ENCODE data around the gene SPAG16. TPM values are rescaled to one million over a fixed set of nuclear protein-coding genes. Genes with fewer than 3 reads are reported as not detected.
"Not testable (repeated sequence)": the region's sequence is repeated elsewhere in the genome, so short reads cannot be mapped to it uniquely, and the experiment has no call there.

Gene SPAG16
- total RNA-seq, 1 experiment from 2014 or later, result 27.3 TPM

DNA sequence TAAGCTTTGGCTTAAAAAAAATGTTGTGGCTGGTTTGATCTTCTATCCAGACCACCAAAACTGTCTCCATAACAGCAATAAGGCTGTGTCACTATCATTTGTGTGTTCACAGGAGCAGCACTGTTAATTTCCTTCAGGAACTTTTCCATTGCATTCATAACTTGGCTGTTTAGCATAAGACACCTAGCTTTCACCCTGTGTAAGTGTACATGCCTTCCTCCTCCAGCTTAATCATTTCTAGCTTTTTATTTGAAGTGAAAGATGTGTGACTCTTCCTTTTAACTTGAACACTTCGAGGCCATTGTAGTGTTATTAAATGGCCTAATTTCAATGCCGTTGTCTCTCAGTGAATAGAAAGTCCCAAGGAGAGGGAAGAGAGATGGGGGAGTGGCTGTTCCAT lies 773.7 kb downstream of the SPAG16 start:
- no peak for DNase-seq (ENCODE audit: extremely low read depth, low read depth)

DNA sequence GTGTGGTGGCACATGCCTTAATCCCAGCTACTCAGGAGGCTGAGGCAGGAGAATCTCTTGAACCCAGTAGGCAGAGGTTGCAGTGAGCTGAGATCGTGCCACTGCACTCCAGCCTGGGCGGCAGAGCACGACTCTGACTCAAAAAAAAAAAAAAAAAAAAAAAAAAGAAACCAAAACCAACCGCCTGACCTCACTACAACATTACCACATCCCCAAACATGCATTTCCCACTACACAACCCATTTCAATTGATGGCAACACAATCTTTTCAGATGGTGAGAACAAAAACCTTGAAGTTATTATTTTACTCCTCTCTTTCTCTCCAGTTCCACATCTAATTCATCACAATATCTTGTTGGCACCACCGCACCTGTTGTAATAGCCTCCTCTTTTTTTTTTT lies 778.0 kb downstream of the SPAG16 start:
- not testable (repeated sequence) for DNase-seq (ENCODE audit: extremely low read depth, low read depth)

DNA sequence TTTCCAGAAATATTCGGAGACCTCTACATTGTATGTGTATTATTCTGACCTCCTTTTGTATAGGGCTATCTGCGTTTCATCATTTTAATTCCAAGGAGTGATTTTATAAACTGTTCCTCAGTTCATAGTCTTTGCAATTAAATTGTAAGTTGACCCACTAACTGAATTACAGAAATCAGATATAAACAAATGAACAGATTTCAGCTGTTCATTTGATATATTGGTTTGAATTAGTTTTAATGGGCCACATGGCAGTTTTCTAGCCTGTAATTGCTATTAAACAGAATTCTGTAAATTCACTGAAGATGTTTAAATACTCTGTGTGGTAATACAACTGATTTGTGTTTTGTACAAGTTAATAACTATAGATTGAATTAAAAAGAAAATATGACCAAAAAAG lies 780.2 kb downstream of the SPAG16 start:
- DNase-seq (ENCODE audit: extremely low read depth, low read depth), result no peak

DNA sequence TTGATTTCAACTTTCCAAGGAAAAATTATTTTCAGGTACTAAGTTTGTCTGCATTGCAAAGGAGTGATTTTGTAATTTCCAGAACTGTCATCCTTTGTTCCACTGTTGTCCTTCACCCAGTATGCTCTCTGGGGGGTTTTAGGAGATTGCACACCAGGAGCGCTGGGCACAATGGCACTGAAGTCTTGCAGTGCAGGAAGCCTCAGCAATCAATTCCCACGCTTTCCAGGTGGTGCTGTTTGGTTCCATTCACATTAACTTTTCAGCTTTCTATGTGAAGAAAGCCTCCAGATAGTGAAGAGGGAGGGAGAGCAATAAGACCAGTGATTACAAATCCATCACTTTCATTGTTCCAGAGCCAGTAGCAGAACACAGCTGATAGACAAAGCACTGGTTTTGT lies 782.6 kb downstream of the SPAG16 start:
- DNase-seq (ENCODE audit: extremely low read depth, low read depth), result no peak

DNA sequence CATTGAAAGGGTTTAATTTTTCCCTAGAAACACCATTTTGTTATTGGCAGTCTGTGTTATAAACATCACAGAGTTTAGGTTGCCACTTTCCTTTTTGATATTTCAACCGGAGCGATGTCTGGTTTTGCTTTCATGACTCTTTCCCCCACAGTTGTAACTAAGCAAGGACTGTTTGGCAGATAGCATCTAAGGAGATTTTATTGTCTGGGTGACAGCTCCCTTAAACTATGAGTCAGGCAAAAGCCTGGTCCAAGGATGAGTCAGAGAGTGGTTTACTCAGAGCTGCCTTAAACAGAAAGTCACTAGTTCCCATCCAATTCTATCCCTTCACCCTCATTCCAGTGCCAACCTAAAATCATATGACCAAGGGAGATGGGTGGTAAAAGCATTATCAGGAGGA lies 785.0 kb downstream of the SPAG16 start:
- DNase-seq (ENCODE audit: extremely low read depth, low read depth), result peak; percentile 68

DNA sequence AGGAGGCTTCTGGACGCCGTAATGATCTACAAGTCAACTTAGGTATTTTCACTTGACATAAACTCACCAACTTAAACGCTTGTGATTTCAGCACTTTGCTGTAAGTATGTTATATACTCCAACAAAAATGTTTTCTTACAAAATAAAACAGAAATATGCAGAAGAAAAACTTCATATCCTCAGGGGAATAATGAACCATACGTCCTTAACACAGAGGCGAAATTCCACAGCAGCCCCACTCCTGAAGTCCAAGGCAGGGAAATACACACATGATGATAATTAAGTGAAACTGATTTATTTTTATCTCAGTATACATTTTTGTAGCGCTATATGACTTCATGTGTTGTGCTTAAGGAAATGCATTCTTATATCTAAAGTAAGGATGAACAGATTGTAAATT lies 791.2 kb downstream of the SPAG16 start:
- no peak for DNase-seq (ENCODE audit: extremely low read depth, low read depth)

DNA sequence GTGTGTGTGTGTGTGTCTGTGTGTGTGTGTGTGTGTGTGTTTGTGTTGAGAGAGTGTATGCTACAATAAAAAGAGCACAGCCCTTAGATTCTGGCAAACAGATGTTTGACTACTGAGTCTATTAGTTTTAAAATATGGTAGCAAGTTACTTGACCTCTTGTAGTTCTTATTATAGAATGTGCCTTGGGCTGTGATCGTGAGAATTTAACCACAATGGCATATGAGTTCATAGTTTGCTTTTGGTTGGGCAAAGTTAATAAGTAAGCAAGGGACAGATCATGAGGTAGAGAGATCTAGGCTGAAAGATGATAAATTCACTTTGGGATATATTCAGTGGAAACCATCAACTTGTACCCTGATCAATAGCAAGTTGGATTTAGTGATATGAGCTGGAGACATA lies 792.3 kb downstream of the SPAG16 start:
- DNase-seq (ENCODE audit: extremely low read depth, low read depth), result no peak

DNA sequence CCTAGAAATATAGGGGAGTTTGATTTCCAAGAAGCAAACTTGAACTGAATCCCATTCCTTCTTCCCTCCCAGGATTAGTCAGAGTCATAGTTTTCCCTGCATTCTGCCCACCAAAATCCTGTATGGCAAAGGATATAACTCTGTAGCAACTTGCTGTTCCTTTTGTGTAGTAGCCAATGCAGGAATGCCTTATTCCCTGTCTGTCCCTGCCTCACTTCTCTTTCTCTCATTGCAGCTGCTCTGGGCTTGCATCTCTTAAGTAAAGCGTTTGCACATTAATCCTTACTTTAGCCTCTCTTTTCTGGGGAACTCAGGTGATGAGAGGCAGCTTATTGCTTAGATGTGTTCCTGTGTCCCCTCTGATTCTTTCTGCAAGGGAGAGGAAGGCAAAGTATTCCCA lies 793.5 kb downstream of the SPAG16 start:
- no peak for DNase-seq (ENCODE audit: extremely low read depth, low read depth)

DNA sequence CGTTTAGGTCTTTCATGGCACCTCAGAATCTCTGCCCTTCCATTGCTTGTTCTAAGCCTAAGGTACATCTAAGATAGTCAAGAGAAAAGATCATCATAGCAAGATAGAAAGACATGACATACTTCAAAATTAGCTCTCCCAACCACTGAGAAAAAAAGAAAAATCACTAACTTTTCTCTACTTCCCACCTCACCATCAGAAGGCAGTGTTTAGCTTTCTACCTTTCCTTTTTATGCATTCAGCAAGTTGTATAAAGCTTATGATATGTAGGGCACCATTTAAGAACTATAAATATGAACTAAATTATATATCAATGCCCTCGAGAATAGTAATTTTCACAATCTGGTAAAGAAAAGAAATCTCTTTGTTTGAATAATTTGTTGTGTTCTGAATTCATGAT lies 794.8 kb downstream of the SPAG16 start:
- DNase-seq (ENCODE audit: extremely low read depth, low read depth), result no peak

DNA sequence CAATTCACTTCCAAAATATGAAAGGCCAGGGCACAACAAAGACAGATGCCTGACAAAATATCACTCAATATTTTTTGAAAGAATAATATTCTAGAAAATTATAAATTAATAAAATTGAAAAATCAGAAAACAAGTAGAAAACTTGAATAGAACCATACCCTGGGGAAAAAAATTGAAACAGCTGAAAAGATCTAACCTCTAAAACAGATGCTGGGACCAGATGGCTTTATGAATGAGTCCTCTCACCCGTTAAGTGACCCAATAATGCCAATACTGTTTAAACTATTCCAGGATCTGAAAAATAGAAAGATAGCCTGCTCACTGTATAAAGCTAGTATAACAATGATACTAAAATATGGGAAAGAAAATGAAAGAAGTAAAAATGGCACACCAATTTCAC lies 804.3 kb downstream of the SPAG16 start:
- no peak for DNase-seq (ENCODE audit: extremely low read depth, low read depth)

DNA sequence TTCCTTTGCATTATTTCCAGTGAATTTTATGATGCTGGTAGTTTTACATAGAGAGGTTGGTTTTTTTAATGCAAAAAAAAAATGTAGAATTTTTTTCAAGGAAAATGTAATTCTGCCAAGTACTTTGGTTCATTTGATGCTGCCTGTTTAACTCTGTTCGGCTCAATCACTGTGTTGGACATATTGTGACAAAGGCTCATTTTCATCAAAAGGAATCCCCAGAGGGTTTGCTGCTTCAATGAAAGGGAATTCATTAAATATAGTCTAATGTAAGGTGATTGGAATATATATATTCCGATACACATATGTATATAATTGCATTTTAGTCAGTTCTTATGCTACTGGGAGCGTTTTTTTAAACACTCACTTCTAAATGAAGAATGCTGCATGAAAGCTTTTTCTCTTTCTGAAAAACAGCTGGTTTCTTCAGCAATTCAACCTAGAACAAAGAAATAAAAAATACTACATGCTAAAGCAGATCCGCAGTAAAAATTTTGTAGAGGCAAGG lies 812.0 kb downstream of the SPAG16 start:
- DNase-seq (ENCODE audit: extremely low read depth, low read depth), result no peak

DNA sequence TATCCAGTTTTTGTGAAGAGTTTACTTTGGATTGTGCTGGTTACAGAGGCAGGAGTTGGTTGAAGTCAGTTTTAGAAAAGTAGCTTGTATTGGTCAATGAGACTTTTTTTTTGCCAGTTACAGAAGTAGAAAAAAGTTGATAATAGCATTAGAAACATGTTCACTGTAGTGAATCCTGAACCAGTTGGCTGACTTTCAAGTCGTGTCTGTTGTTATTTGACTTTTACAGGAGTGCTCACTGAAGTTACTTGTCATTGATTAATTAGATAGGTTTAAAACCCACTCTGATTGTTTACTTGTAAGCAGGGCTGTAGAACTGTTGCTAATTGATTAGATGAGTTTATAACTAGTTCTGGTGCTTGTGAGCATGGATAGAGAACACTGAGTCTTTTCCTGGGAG lies 814.5 kb downstream of the SPAG16 start:
- no peak for DNase-seq (ENCODE audit: extremely low read depth, low read depth)

DNA sequence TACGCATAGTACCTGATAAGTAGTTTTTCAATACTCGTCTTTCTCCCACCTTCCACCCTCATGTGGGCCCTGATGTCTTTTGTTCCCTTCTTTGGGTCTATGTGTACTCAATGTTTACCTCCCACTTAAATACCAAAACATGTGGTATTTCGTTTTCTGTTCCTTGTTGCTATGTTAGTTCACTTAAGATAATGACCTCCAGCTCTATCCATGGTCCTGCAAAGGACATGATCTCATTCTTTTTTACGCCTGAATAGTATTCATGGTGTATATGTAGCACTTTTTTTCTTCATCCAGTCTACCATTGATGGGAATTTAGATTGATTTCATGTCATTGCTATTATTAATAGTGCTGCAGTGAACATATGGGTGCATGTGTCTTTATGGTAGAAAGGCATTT lies 816.2 kb downstream of the SPAG16 start:
- DNase-seq (ENCODE audit: extremely low read depth, low read depth), result no peak

DNA sequence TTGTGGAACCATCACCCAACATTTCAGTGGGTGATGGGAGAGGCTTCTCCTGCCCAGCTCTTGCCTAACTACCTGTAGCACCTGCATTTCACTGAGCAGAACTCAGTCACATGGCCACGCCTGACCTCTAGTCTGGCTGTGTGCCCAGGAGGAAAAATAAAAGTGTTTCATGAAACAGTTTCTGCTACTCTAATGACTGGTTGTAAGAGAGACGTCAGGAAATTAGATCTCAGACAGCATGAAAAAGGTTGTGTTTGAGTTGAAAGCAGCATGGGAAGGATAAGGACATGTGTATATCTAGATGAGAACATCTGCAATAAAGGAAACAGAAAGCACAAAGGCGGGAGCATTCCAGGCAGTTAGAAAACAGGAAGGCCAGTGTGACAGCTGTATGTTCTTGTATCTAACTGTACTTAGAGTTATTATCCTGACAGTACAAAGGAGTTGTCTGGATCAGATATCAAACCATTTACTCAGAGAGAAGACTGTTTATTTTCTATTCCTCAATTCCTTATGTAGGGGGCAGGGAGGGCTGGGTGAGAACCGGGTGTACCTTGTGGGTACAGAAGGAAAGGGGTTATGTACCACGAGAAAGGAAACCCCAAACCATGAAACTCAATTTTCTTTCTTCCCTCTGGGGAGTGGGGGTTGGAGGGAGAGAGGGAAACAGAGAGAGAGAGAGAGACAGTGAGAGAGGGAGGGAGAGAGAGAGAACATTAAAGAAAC lies 819.2 kb downstream of the SPAG16 start:
- DNase-seq (ENCODE audit: extremely low read depth, low read depth), result no peak

DNA sequence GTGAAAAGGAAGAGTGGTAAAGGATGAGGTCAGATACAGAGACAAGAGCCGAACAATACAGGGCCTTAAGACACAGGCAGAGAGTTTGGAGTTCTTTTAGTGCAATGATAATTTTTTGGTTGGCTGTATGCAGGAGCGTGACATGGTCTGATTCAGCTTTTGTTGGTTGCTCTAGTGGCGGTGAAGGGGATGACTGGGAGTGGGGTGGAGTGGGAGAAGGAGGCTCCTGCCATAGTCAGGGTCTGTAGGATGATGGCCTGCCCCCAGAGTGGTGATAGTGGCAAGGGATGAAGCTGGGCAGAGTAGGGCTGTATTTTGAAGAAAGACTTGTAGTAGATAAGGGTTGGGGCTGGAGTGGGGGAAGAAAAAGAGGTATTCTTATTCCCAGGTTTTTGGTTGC lies 820.0 kb downstream of the SPAG16 start:
- DNase-seq (ENCODE audit: extremely low read depth, low read depth), result no peak

DNA sequence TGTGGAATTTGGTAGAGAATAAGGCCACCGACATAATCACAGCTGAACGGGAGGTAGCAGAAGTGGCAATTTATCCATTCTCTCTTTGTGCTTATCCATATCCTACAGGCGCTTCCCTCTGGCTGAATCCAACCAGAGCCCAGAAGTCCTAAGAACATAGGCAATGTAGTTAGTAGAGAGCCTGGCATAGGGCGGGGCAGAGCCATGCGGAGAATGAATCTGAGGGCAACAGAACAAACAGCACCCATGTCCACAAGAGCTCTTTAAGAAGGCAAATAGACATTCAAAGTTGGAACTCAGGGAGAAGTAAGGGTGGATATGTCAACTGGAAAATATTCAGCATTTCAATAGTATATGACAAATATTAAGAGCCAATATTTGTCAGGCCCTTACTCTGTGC lies 820.7 kb downstream of the SPAG16 start:
- DNase-seq (ENCODE audit: extremely low read depth, low read depth), result no peak

DNA sequence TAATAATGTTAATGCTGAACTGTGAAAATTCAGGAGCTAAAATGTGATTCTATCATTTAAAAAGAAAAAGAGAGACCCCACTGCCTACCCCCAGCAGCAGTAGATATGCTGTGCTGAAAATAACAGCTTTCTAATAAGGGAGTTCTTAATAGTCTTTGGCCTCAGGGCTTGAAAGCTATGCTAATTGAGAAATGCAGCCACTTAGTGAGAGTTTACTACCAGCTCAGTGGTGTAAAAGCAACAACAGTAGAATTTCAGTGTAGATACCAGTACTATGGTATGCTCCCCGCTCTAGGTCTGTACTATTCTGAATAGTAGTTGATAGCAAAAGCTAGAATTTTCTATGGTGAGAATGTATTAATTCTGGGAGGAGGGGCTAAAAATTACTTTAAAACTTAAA lies 823.5 kb downstream of the SPAG16 start:
- no peak for DNase-seq (ENCODE audit: extremely low read depth, low read depth)

DNA sequence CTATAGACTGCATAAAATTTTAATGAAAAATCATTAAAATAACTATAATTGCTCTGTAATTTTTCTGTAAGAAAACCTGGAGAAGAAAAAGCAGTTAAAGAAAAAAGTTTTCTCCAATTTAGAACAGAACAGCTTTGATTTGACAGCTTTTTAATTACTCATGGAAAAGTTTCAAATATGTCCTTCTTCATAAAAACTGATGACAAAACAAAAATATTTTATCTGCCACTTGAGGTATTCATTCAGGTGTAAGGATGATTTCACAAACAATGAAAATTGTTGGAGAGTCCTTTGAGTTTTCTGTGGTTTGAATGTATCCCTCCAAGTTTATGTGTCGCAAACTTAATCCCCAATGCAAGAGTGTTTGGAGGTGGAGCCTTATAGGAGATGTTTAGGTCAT lies 824.3 kb downstream of the SPAG16 start:
- no peak for DNase-seq (ENCODE audit: extremely low read depth, low read depth)

DNA sequence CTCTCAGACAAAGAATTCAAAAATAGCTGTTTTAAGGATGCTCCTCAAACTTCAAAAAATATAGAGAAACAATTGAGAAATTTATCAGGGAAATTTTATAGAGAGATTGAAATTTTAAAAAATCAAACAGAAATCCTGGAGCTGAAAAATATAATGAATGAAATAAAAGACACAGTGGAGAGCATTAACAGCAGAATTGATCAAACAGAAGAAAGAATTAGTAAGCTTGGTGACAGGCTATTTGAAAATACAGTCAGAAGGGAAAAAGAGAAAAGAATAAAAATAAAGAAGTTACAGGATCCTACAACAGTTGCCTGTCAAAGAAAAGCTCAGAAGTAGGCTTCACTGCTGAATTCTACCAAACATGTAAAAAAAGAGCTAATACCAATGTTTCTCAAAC lies 832.8 kb downstream of the SPAG16 start:
- no peak for DNase-seq (ENCODE audit: extremely low read depth, low read depth)

DNA sequence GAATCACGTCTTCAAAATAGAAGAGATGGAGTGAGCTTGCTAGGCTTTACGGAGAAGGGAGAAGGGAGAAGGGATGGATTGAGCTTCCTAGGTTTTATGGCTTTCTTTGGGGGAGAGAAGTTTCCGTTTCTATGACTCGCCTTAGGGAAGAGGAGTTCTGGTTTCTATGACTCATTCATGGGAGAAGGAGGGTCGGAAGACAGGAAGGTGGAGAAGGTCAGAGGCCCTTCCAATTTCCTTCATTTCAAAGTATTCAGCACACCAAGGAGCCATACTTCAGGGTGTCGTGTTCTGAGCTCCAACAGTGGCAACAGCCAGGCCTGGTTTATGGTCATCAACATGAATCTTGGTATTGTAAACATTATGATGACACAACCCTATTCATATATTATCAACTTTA lies 841.9 kb downstream of the SPAG16 start:
- no peak for DNase-seq (ENCODE audit: extremely low read depth, low read depth)

DNA sequence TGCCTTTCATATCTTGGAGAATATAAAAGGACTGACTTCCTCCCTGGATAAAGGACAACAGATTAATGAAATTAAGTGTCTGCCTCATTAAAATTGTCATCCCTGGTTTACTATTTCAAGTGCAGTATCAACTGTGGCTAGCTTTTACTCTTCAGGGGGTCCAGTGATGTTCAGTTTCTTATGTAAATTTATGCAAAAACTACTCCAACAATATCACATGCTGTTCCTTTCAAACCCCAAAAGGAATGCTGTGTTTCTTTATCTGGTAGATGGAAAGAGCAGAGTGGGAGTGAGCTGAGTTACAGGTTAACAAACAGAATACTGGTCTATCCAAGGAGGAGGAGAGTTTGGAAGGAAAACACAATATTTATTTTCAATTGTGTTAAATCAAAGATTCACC lies 842.9 kb downstream of the SPAG16 start:
- DNase-seq (ENCODE audit: extremely low read depth, low read depth), result no peak

DNA sequence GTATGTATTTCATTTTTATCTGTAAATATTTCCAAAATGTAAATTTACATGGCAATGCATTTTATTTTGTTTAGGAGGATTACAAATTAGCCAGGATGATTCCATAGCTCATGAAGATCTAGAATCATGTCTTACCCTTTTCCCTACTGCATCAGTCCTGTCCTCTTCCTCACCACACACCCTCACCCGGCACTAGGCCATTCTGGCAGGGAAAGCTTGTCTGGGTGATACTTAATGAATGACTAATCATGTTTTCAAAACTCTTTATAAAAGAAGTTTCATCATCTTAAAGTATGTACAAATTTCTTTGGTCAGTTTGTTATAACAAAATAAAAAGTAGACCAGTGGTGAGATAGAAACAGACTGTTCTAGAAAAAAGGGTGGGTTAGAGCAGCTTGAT lies 843.3 kb downstream of the SPAG16 start:
- DNase-seq (ENCODE audit: extremely low read depth, low read depth), result no peak

DNA sequence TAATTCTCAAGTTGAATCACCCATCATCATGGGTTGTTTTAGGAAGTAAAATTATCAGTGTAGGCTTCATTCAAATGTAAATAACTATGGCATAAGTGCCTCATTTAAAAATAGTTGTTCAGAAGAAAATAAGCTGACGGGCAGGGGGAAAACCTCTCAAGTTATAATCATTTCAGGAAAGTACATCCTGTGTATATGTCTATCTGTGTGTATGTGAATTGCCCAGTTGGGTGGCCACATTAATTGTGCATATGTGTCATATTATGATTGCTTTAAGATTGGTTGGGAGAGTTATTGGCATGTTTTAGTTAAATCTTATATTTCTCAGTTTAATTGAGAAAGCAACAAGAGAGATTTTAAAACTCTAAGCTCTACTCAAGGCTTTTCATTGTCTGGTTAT lies 843.8 kb downstream of the SPAG16 start:
- no peak for DNase-seq (ENCODE audit: extremely low read depth, low read depth)

Measured in NCI-H460 (cell line).